ENCODE data around the gene TAS2R60. TPM values are rescaled to one million over a fixed set of nuclear protein-coding genes. Genes with fewer than 3 reads are reported as not detected.

TAS2R60 gene
- total RNA-seq, 1 donor from 2014 or later = not detected

DNA sequence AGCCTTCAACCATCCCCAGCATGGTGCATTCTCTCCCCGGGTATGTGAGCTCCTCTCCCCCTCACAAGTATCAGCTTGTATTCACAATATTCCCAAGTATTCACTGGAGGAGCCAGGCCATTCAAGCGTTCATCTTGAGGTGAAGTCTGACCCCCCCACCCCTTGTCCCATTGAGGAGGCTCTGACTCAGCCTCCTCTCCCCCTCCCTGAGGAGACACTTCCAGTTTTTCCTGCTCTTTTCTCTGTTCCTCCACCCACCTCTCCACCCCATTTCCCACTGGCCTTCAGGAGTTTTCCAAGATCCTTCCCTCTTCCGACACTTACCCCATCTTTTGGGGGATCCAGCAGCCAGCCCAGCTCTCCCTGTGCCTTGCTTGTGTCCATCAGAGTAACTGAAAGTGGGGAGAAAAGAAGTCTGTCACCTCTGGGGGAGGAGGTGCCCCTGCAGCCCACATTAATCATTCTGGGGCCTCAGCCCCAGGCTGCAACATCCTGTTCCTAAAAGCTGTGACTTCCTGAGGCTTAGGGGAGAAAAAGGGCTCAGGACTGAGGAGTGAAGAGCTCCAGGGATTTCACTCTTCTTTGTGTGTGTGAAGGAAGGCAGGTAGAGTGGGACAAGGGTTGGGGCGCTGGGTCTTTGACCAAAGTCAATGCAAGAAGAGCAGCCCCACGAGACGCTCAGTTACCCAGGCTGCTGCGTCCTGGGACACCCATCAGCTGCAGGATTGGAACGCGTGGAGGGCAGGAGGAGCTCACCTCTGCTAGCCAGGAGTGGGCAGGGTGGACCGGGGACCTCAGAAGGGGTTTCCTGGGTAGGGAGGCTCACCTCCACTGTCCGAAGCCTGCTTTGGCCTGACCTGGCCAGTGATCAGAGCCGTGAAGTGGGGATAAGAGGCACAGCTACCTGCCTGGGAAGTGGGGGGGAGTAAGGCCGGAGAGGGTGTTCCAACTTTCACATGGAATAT is 35.7 kb upstream of the TAS2R60 start:
- Histone ChIP-seq H3K9me3 (no peaks in the 10 kb centered on the region), H3K27ac (peak overlapping the region; percentile 56), H3K4me1 (peaks cover 54% of the 10 kb centered on the region), H3K27me3 (no peaks in the 10 kb centered on the region), H3K4me3 (peak overlapping the region; percentile 40 to 50), H3K36me3 (no peaks in the 10 kb centered on the region)
- DNase-seq (ENCODE audit: extremely low spot score in 2 of 2) = peak in 1 of 2 donors; percentile 90
- TF ChIP-seq, protein P1, sequence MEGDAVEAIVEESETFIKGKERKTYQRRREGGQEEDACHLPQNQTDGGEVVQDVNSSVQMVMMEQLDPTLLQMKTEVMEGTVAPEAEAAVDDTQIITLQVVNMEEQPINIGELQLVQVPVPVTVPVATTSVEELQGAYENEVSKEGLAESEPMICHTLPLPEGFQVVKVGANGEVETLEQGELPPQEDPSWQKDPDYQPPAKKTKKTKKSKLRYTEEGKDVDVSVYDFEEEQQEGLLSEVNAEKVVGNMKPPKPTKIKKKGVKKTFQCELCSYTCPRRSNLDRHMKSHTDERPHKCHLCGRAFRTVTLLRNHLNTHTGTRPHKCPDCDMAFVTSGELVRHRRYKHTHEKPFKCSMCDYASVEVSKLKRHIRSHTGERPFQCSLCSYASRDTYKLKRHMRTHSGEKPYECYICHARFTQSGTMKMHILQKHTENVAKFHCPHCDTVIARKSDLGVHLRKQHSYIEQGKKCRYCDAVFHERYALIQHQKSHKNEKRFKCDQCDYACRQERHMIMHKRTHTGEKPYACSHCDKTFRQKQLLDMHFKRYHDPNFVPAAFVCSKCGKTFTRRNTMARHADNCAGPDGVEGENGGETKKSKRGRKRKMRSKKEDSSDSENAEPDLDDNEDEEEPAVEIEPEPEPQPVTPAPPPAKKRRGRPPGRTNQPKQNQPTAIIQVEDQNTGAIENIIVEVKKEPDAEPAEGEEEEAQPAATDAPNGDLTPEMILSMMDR (IDR thresholded peaks at IDR 0.05) = no peak
- TF ChIP-seq POLR2AphosphoS5 (IDR thresholded peaks at IDR 0.05; ENCODE audit: insufficient read depth in 1 of 2, low read depth in 1 of 2) = no peak
- no peak for TF ChIP-seq POLR2A (IDR thresholded peaks at IDR 0.05)
- intact Hi-C loops (cut with DNase I) = no loop called here

DNA sequence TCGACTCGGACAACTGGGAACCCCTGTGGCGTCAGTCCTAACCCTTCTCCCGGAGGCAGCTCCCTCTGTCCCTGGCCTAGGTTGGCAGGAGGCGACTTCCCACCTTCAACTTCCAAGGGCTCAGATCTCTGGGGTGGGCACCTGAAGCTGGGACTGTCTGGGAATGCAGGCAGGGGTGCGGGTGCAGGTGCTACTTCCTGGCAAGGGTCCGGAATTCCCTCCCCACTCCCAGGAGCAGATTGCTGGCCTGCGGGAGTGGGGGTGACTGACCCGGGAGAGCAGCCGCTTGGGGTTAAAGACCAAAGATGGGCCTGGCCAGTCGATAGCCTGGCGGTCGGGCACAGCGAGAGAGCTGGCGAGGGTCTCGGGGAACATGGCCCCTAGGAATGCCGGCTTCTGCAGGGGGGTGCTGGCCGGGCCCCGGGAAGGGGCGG is 35.0 kb upstream of the TAS2R60 start:
- Histone ChIP-seq H3K9me3 (no peaks in the 10 kb centered on the region), H3K4me1 (peaks cover 54% of the 10 kb centered on the region), H3K27me3 (no peaks in the 10 kb centered on the region), H3K36me3 (no peaks in the 10 kb centered on the region), H3K4me3 (peak overlapping the region; percentile 40 to 50), H3K27ac (peak overlapping the region; percentile 56)
- DNase-seq (ENCODE audit: extremely low spot score in 2 of 2) = no peak
- TF ChIP-seq, protein P1 (IDR thresholded peaks at IDR 0.05) = no peak
- TF ChIP-seq POLR2A (IDR thresholded peaks at IDR 0.05) = no peak
- TF ChIP-seq POLR2AphosphoS5 (IDR thresholded peaks at IDR 0.05; ENCODE audit: insufficient read depth in 1 of 2, low read depth in 1 of 2) = no peak
- intact Hi-C loops (cut with DNase I) = no loop called here

DNA sequence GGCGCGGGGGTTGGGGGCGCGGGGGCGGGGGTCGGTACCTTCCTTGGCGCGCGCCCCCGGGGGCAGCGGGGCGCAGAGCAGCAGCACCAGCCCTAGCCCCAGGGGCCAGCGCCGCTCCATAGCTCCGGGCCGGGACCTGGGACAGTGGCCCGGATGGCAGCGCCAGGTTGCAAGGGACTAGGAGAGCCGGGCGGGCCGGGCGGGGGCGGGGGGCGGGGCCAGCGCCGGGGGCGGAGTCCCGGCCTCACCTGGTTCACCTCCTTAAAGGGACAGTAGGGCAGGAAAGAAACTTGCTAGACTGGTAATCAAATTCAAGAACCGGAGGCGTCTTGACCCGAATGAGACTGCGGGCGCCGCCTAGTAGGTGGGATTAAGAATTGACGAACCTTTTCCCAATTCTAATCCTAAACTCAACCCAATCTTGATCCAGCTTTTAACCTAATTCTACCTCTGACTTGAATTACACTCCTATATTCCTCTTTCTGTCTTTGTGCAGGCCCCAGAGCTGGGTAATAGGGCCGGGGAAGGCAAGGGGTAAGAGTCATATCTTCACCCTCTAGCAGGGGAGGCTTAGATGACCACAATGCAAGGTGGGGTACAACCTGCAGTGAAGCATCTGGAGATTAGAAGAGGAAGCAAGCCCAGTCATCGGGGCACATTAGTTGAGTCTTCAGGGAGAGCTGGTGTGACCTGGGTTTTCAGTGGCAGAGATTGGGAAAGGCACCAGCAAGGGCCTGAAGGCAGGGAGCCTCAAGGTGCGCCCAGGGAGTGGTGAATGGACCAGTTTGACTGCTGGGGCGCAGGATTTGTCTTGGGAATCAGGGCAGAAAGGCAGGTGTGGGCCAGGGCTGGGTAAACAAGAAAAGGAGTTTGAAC is 34.3 kb upstream of the TAS2R60 start, which contains the start of gene EPHA1:
TSS of gene EPHA1 (minus strand) at position 171 of the 876 bp plus-strand sequence. CDS start at position 120, 51 bp downstream.
- no peak for DNase-seq (ENCODE audit: extremely low spot score in 2 of 2)
- H3K9me3 ChIP-seq = no peaks in the 10 kb centered on the region
- H3K27me3 ChIP-seq = no peaks in the 10 kb centered on the region
- peak within 1 kb of the TSS; percentile 56 for H3K27ac ChIP-seq
- no peaks in the 10 kb centered on the region for H3K36me3 ChIP-seq
- intact Hi-C loops (cut with DNase I) = no loop called here
- TF ChIP-seq, protein P1 (IDR thresholded peaks at IDR 0.05) = no peak
- peak within 1 kb of the TSS; percentile 40 to 50 for H3K4me3 ChIP-seq
- H3K4me1 ChIP-seq = peaks cover 54% of the 10 kb centered on the region

DNA sequence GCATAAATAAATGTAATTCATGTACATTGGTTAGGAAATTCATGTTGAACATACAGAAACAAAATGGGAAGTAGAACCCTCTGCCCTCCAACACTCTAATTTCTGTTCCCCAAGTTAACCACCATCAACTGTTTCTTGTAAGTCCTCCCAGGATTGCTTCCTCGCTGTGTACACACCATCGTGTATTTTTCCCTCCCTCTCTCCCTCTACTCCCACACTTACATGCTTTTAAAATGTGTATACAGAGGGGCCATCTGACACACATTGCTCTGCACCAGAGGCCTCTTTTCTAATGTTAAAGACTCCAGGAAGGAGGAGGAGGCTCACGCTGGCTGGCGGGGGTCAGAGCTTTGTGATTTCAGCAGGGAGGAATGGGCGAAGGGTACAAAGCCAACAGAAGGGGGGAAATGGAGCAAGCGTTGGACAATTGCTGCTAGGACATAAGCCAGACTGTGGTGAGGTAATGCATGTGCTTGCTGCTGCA is 32.7 kb upstream of the TAS2R60 start:
- intact Hi-C loops (cut with DNase I) = loop anchor here (10.0 kb wide), 2 partner anchors 46 to 166 kb away; partner anchors contain the start of gene FAM131B
- no peaks in the 10 kb centered on the region for H3K27me3 ChIP-seq
- peak overlapping the region; percentile 45 for H3K27ac ChIP-seq
- no peaks in the 10 kb centered on the region for H3K36me3 ChIP-seq
- H3K4me3 ChIP-seq = no peak overlapping the region
- no peak for DNase-seq (ENCODE audit: extremely low spot score in 2 of 2)
- H3K4me1 ChIP-seq = peaks cover 54% of the 10 kb centered on the region
- H3K9me3 ChIP-seq = no peaks in the 10 kb centered on the region
- TF ChIP-seq POLR2AphosphoS5 (IDR thresholded peaks at IDR 0.05; ENCODE audit: insufficient read depth in 1 of 2, low read depth in 1 of 2) (peak in 1 of 2 donors; percentile 18), POLR2A (IDR thresholded peaks at IDR 0.05) (no peak)
- TF ChIP-seq, protein P1 (IDR thresholded peaks at IDR 0.05) = no peak

Data from vagina (tissue), 2 donors.